ENCODE data around the gene WSCD2.

Gene WSCD2

GRCh38 chr12:108260969-108261368 lies 131.9 kb downstream of the WSCD2 start:
- no peak overlapping the region for H3K4me3 ChIP-seq (ENCODE audit: low read depth, low read length)
- TF ChIP-seq CTCF (conservative IDR thresholded peaks at IDR 0.05; ENCODE audit: low read depth, low read length): no peak
- no peak for DNase-seq (ENCODE audit: low read depth)

GRCh38 chr12:108265505-108265904 lies 136.4 kb downstream of the WSCD2 start:
- H3K4me3 ChIP-seq (ENCODE audit: low read depth, low read length): no peak overlapping the region
- TF ChIP-seq CTCF (conservative IDR thresholded peaks at IDR 0.05; ENCODE audit: low read depth, low read length): no peak
- no peak for DNase-seq (ENCODE audit: low read depth)

DNA sequence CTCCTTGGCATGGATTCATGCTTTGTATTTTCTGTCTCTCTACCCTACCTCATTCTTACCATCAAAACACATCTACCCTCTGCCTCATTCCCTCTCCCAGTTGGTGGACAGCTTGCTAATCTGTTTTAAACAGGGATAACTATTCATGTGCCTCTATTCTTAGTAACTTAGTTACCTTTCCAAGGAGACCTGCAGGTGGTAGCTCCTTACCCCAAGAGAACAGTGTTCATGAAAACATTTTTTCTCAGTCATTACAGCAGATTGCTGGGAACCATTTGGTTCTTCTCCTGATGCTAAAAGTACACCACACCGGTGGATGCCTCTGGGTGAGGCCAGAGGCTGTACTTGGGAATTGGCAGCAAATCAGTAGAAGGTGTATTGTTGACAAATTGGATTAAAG lies 137.0 kb downstream of the WSCD2 start:
- no peak for DNase-seq (ENCODE audit: low read depth)
- no peak for TF ChIP-seq CTCF (conservative IDR thresholded peaks at IDR 0.05; ENCODE audit: low read depth, low read length)
- H3K4me3 ChIP-seq (ENCODE audit: low read depth, low read length): no peak overlapping the region

DNA sequence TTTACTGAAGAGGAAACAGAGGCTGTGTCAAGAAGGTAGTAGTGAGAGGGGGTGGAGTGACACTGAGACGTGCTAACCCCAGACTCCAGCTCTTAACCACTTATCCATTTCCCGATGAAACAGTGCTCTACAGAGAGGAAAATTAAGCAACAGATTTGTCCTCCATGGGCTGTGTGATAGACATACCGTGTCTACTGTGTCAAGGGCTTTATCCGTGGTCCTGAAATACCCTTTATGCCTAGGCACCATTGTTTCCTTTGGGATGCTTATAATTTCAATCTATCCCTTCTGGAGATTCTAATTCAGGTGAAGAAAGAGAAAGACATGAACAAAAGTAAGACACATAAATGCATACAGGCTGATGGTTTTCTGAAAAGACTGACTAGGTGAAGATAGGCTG lies 138.4 kb downstream of the WSCD2 start:
- no peak overlapping the region for H3K4me3 ChIP-seq (ENCODE audit: low read depth, low read length)
- DNase-seq (ENCODE audit: low read depth): no peak
- no peak for TF ChIP-seq CTCF (conservative IDR thresholded peaks at IDR 0.05; ENCODE audit: low read depth, low read length)

GRCh38 chr12:108268397-108268796 lies 139.3 kb downstream of the WSCD2 start:
- no peak for DNase-seq (ENCODE audit: low read depth)
- H3K4me3 ChIP-seq (ENCODE audit: low read depth, low read length): no peak overlapping the region
- no peak for TF ChIP-seq CTCF (conservative IDR thresholded peaks at IDR 0.05; ENCODE audit: low read depth, low read length)

GRCh38 chr12:108269224-108269623 lies 140.1 kb downstream of the WSCD2 start:
- no peak overlapping the region for H3K4me3 ChIP-seq (ENCODE audit: low read depth, low read length)
- TF ChIP-seq CTCF (conservative IDR thresholded peaks at IDR 0.05; ENCODE audit: low read depth, low read length): no peak
- no peak for DNase-seq (ENCODE audit: low read depth)

- TF ChIP-seq CTCF (conservative IDR thresholded peaks at IDR 0.05; ENCODE audit: low read depth, low read length): no peak
- no peak for DNase-seq (ENCODE audit: low read depth)
- no peak overlapping the region for H3K4me3 ChIP-seq (ENCODE audit: low read depth, low read length)
Measured at GRCh38 chr12:108270035-108270848, 141.2 kb downstream of the WSCD2 start.

Data from choroid plexus epithelial cell (primary cell).